Lower leg skin (tissue), 4 donors: Measurements from ENCODE around the gene VEGFC. TPM values are rescaled to one million over a fixed set of nuclear protein-coding genes. Genes with fewer than 3 reads are reported as not detected.

ENCODE experiments used
- DNase-seq, 2 donors: peaks; one replicate each; pipeline ENCODE4 v3.0.0-alpha.2; 2019; ENCODE audit warnings: low spot score in 2 of 2
- H3K4me3 ChIP-seq: fragments of 200-600 bp; sonication (generic); 2 replicates; pipeline ENCODE4 v1.5.1; 2017; ENCODE audit warnings: mild to moderate bottlenecking, low read depth; ENCODE audit not compliant: poor library complexity, severe bottlenecking
- CTCF ChIP-seq, 3 donors: fragments of 450-650 bp; IDR thresholded peaks; one replicate each; pipeline ENCODE4 v1.5.1; 2016; ENCODE audit warnings: antibody characterized with exemption in 3 of 3, mild to moderate bottlenecking in 3 of 3, moderate library complexity in 2 of 3
- POLR2A ChIP-seq, 2 donors: fragments of 450-650 bp; IDR thresholded peaks; one replicate each; pipeline ENCODE4 v1.6.1; 2016 to 2017; ENCODE audit warnings: antibody characterized with exemption in 2 of 2, mild to moderate bottlenecking in 1 of 2, moderate library complexity in 1 of 2
- WGBS, 2 donors: methylation state at CpG; one replicate each; pipeline ENCODE4 v1.1.5; 2018; 5-methylcytosine and 5-hydroxymethylcytosine counted together
- intact Hi-C: fragments of 100-400 bp; cut with DNase I; formaldehyde crosslinking; loops from one replicate; pipeline ENCODE4 v1.15.0; 2023; ENCODE audit warnings: low total_unique reads
- total RNA-seq, 4 donors: library from RNA; depleted of rRNA; stranded (reverse); fragments of >200 nt; gene quantifications; one replicate each; pipeline ENCODE4 v1.1.0, GENCODE V29; 2016

VEGFC gene
- total RNA-seq, 4 donors from 2014 or later, result 1.4 to 6.1 (median 3.2) TPM

GRCh38 chr4:176789955-176790354, 2.8 kb downstream of the VEGFC start:
- intact Hi-C loops, result no loop called here
- 6 to 13% methylated on average over 1 of the region's 1 CpG for WGBS, 2 donors
- no peak for TF ChIP-seq CTCF (IDR thresholded peaks at IDR 0.05)
- TF ChIP-seq POLR2A (IDR thresholded peaks at IDR 0.05), result no peak
- no peak for DNase-seq
- H3K4me3 ChIP-seq, result no peak overlapping the region

DNA sequence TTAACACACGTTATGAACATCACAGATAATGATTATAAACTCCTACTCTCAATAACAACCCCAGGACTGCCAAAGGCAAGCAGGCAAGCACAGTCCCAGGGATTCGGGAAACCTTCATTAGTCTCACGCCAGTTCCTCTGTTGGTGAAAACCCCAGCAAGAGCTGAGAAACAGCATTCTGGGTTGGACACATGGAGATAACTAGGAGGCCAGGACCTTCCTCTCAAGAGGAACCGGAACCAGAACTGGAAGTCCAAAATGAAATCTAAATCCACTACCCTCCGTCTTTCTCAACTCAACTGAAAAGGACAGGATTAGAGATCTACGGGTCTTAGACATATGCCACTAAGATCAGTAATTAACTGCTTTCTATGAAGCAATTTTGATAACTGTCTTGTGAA, 3.8 kb downstream of the VEGFC start:
- TF ChIP-seq CTCF (IDR thresholded peaks at IDR 0.05) (no peak), POLR2A (IDR thresholded peaks at IDR 0.05) (no peak)
- 94% methylated on average over 6 of the region's 6 CpGs for WGBS, 2 donors
- intact Hi-C loops, result no loop called here
- H3K4me3 ChIP-seq, result no peak overlapping the region
- no peak for DNase-seq

- TF ChIP-seq POLR2A (IDR thresholded peaks at IDR 0.05), result no peak
- no peak for TF ChIP-seq CTCF (IDR thresholded peaks at IDR 0.05)
- no peak overlapping the region for H3K4me3 ChIP-seq
- no peak for DNase-seq
- intact Hi-C loops, result no loop called here
- WGBS, 2 donors, result 83 to 87% methylated on average over 8 of the region's 8 CpGs
These were observed 4.5 kb downstream of the VEGFC start for GRCh38 chr4:176788248-176788647.

- H3K4me3 ChIP-seq, result no peak overlapping the region
- intact Hi-C loops, result no loop called here
- 71 to 78% methylated on average over 2 of the region's 2 CpGs for WGBS, 2 donors
- TF ChIP-seq CTCF (IDR thresholded peaks at IDR 0.05) (no peak), POLR2A (IDR thresholded peaks at IDR 0.05) (no peak)
- no peak for DNase-seq
These were observed 7.9 kb downstream of the VEGFC start for GRCh38 chr4:176784816-176785215.

- intact Hi-C loops, result no loop called here
- TF ChIP-seq POLR2A (IDR thresholded peaks at IDR 0.05) (no peak), CTCF (IDR thresholded peaks at IDR 0.05) (no peak)
- H3K4me3 ChIP-seq, result no peak overlapping the region
- WGBS, 2 donors, result 40 to 60% methylated on average over 2 of the region's 2 CpGs
- no peak for DNase-seq
These were observed 9.9 kb downstream of the VEGFC start for GRCh38 chr4:176782794-176783193.

DNA sequence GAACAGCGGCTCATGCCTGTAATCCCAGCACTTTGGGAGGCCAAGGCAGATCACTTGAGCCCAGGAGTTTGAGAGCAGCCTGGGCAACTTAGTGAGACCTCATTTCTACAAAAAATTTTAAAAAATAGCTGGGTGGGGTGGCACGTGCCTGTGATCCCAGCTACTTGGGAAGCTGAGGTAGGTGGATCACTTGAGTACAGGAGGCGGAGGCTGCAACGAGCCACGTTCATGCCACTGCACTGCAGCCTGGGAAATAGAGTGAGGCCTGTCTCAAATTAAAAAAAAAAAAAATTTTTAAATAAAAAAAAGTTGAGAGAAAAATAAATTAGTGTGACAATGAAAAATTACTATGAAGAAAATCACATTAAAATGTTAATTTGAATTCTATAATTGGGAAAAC, 10.5 kb downstream of the VEGFC start:
- intact Hi-C loops, result no loop called here
- no peak overlapping the region for H3K4me3 ChIP-seq
- TF ChIP-seq POLR2A (IDR thresholded peaks at IDR 0.05) (no peak), CTCF (IDR thresholded peaks at IDR 0.05) (no peak)
- DNase-seq, result no peak
- 60 to 66% methylated on average over 5 of the region's 5 CpGs for WGBS, 2 donors
